ENCODE data around the gene SLC25A29.
"Not testable (repeated sequence)": the region's sequence is repeated elsewhere in the genome, so short reads cannot be mapped to it uniquely, and the experiment has no call there.

Gene SLC25A29

DNA sequence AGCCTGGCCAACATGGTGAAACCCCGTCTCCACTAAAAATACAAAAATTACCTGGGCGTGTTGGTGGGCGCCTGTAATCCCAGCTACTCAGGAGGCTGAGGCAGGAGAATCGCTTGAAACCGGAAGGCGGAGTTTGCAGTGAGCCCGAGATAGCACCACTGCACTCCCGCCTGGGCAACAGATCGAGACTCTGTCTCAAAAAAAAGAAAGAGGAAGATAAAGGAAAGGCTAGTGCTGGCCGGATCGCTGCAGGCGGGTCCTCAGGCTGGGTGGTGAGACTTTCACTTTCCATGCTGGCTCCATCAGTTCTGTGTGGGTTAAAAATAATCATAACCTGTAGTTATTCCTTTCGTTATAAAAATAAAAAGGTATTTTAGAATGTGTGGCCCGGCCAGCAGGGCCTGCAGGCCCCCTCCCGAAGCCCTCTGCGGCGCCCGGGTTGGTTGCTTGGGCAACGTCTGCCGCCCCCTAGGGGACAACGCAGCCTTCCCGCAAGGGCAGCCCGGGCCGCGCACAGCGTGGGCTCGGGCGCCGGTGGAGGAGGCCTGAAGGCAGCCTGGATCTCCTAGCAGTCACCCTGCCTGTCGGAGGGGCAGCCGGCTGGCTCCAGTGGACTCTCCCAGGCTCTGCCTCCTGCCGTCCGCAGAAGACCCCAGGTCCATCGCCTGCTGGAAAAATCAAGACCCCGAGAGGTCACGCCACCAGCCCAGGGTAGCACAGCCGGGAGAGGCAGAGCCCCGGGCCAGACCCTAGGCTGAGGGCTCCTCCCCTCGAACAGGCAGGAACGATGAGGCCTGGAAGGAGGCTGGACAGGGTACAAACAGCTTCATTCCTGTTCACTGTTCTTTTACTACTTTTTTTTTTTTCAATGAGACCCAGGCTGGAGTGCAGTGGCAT is 11.9 kb upstream of the SLC25A29 start:
- TF ChIP-seq, protein P1, sequence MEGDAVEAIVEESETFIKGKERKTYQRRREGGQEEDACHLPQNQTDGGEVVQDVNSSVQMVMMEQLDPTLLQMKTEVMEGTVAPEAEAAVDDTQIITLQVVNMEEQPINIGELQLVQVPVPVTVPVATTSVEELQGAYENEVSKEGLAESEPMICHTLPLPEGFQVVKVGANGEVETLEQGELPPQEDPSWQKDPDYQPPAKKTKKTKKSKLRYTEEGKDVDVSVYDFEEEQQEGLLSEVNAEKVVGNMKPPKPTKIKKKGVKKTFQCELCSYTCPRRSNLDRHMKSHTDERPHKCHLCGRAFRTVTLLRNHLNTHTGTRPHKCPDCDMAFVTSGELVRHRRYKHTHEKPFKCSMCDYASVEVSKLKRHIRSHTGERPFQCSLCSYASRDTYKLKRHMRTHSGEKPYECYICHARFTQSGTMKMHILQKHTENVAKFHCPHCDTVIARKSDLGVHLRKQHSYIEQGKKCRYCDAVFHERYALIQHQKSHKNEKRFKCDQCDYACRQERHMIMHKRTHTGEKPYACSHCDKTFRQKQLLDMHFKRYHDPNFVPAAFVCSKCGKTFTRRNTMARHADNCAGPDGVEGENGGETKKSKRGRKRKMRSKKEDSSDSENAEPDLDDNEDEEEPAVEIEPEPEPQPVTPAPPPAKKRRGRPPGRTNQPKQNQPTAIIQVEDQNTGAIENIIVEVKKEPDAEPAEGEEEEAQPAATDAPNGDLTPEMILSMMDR (IDR thresholded peaks at IDR 0.05; ENCODE audit: low read depth, low read length), result peak; percentile 60
- DNase-seq, result peak; percentile 55
- no peak overlapping the region for H3K4me3 ChIP-seq (ENCODE audit: low read depth, low read length)
- H3K36me3 ChIP-seq, result no peaks in the 10 kb centered on the region
- no peaks in the 10 kb centered on the region for H3K9me3 ChIP-seq (ENCODE audit: severe bottlenecking)
- no peak overlapping the region for H3K27ac ChIP-seq
- no peaks in the 10 kb centered on the region for H3K27me3 ChIP-seq (ENCODE audit: insufficient read depth, low read depth, severe bottlenecking)

DNA sequence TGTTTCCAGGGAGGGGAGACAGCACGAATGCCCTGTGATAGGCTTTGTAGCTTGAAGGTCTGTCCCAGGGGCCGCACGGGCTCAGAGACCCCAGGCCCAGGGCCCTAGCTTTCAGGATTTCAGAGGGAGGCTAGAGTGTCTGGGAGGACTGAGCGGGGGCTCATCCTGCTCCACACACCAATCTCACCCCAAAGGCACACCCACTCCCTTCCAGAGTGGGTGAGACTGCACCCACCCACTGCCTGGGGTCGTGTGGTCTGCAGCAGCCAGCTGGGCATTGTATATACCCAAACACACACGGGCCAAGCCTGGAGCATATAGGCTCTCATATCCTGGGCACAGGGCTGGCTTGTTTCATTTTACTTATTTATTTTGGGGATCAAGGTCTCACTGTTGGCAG is 11.1 kb upstream of the SLC25A29 start:
- H3K9me3 ChIP-seq (ENCODE audit: severe bottlenecking), result no peaks in the 10 kb centered on the region
- TF ChIP-seq, protein P1 (IDR thresholded peaks at IDR 0.05; ENCODE audit: low read depth, low read length), result no peak
- H3K27ac ChIP-seq, result no peak overlapping the region
- no peak for DNase-seq
- no peak overlapping the region for H3K4me3 ChIP-seq (ENCODE audit: low read depth, low read length)
- H3K27me3 ChIP-seq (ENCODE audit: insufficient read depth, low read depth, severe bottlenecking), result no peaks in the 10 kb centered on the region
- H3K36me3 ChIP-seq, result no peaks in the 10 kb centered on the region

DNA sequence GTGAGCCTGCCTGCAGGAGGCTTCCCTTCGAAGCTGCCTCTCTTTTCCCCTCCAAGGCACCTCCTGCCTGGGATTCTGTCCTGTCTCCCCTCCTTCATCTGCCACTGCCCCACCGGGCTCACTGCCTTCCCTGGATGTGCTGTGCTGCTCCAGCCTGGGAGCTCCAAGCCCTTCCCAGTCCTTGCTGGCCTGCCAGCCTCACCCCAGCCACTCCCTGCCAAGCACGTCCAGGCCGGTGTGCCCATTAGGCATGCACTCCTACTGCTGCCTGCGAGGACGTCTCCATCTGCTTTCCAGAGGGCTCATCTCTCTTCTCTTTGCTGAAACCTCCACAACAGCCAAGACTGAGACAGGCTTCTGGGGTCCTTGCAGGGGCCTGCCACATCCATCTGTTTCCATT is 8.5 kb upstream of the SLC25A29 start:
- TF ChIP-seq, protein P1 (IDR thresholded peaks at IDR 0.05; ENCODE audit: low read depth, low read length), result no peak
- H3K4me3 ChIP-seq (ENCODE audit: low read depth, low read length), result no peak overlapping the region
- no peaks in the 10 kb centered on the region for H3K36me3 ChIP-seq
- no peaks in the 10 kb centered on the region for H3K27me3 ChIP-seq (ENCODE audit: insufficient read depth, low read depth, severe bottlenecking)
- H3K27ac ChIP-seq, result no peak overlapping the region; the same call in 1 of the 2 replicates
- no peak for DNase-seq
- no peaks in the 10 kb centered on the region for H3K9me3 ChIP-seq (ENCODE audit: severe bottlenecking)

DNA sequence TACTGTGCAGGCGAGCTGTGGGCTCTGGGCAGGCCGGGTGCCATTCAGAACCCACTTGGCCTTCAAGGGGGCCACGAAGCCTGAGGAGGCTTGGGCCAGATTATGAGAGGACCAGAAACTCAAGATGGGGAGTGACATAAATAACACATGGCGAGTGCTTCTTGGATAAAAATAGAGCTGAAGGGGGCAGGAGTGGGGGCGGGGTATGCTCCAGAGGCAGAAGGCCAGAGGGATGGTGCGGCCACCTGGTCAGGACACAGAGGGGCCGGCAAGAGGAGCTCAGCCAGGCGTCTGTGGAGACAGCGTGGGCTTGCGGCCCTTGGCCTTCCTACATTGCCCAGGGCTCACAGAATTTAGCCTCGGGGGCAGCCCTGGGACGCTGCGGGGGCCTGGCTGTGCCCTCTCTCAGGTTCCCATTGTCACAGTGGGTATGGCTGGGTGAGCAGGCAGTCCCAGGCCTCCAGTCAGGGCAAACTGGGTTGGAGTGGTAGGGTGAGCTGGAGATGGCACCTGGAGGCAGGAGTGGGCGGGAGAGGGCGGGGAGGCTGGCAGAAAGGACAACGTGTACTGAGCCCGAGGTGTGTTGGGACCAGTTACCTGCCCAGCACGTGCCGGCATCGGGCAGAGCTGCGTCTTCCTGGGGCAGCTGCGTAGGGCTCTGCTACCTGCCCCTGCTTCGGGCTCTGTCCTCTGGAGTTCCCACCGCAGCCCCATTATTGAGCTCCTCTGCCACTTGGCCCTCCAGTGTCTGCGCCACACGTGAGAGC is 7.4 kb upstream of the SLC25A29 start:
- Histone ChIP-seq H3K27me3 (ENCODE audit: insufficient read depth, low read depth, severe bottlenecking) (no peaks in the 10 kb centered on the region), H3K27ac (peak overlapping the region; percentile 73), H3K4me3 (ENCODE audit: low read depth, low read length) (no peak overlapping the region), H3K9me3 (ENCODE audit: severe bottlenecking) (no peaks in the 10 kb centered on the region), H3K36me3 (no peaks in the 10 kb centered on the region)
- TF ChIP-seq, protein P1 (IDR thresholded peaks at IDR 0.05; ENCODE audit: low read depth, low read length), result no peak
- DNase-seq, result peak; percentile 80

DNA sequence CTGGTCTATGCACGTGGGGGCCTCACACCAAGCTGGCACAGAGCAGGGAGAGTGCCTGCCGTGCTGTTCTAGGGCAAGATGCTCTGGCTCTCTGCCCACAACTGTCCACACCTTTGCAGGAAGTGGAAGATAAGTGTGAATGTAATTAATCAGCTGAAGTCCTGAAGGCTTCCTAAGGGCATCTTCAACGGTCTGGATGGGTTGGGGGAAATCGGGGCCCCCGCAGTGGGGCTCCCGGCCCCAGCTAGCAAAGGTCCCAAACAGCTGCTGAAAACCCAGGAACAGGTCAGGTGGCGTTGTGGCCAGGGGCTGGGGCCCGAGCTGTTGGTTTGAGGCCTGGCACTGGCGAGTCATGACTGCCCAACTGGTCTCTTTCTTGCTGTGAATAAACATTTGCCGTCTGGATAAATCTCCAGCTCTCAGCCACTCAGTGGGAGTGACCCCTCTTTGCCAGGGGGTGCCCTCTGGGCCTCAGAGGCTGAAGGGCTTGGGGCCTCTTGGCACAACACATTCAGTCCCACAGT is 6.7 kb upstream of the SLC25A29 start:
- no peaks in the 10 kb centered on the region for H3K36me3 ChIP-seq
- no peak overlapping the region for H3K4me3 ChIP-seq (ENCODE audit: low read depth, low read length)
- H3K9me3 ChIP-seq (ENCODE audit: severe bottlenecking), result no peaks in the 10 kb centered on the region
- peak overlapping the region; percentile 73 for H3K27ac ChIP-seq
- H3K27me3 ChIP-seq (ENCODE audit: insufficient read depth, low read depth, severe bottlenecking), result no peaks in the 10 kb centered on the region
- DNase-seq, result no peak
- TF ChIP-seq, protein P1 (IDR thresholded peaks at IDR 0.05; ENCODE audit: low read depth, low read length), result no peak

DNA sequence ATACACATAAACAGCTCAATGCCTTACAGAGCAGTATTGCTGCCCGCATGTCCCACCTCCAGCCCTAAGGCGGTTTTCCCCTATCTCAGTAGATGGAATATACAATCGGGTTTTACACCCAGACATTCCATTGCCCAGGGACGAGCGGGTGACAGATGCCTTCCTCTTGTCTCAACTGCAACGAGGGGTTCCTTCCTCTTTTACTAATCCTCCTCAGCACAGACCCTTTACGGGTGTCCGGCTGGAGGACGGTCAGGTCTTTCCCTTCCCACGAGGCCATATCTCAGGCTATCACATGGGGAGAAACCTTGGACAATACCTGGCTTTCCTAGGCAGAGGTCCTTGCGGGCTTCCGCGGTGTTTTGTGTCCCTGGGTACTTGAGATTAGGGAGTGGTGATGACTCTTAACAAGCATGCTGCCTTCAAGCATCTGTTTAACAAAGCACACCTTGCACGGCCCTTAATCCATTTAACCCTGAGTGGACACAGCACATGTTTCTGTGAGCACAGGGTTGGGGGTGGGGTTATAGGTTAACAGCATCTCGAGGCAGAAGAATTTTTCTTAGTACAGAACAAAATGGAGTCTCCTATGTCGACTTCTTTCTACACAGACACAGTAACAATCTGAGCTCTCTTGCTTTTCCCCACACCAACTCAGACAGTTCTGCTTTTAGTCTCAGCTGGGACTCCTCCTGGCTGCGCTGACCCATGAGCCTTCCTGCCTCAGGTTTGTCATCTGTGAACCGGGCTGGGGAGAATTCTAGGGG is 6.0 kb upstream of the SLC25A29 start:
- H3K9me3 ChIP-seq (ENCODE audit: severe bottlenecking); H3K27me3 ChIP-seq (ENCODE audit: insufficient read depth, low read depth, severe bottlenecking); H3K4me3 ChIP-seq (ENCODE audit: low read depth, low read length); H3K36me3 ChIP-seq: not testable (repeated sequence)
- peak; percentile 65 for DNase-seq
- H3K27ac ChIP-seq, result peak overlapping the region; percentile 73
